ENCODE data around the gene IGFBP5. TPM values are rescaled to one million over a fixed set of nuclear protein-coding genes. Genes with fewer than 3 reads are reported as not detected.

IGFBP5 gene
- total RNA-seq, 1 experiment from 2014 or later, result 157 TPM

DNA sequence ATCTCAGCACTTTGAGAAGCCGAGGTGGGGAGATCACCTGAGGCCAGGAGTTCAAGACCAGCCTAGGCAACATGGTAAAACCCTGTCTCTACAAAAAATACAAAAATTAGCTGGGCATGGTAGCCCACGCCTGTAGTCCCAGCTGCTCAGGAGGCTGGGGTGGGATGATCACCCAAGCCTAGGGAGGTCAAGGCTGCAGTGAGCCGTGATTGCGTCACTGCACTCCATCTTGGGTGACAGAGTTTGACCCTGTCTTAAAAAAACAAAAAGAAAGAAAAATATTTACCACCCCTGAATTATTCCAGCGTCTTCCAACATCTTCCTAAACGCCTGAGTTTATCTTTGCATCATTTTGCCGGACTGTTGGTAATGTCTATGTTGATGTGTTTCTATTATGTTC is 6.2 kb upstream of the IGFBP5 start:
- intact Hi-C loops (cut with micrococcal nuclease), result no loop called here
- Histone ChIP-seq H3F3A (ENCODE audit: low read length, unreplicated experiment) (no peaks in the 10 kb centered on the region), H3K79me2 (ENCODE audit: low read length) (no peaks in the 10 kb centered on the region), H3K4me3 (ENCODE audit: low read length) (no peak overlapping the region), H2AFZ (ENCODE audit: low read length) (no peak overlapping the region), H3K9ac (ENCODE audit: low read length) (no peak overlapping the region), H4K20me1 (ENCODE audit: low read length) (no peaks in the 10 kb centered on the region), H3K27me3 (ENCODE audit: low read length) (no peaks in the 10 kb centered on the region), H3K36me3 (ENCODE audit: low read depth, low read length) (no peaks in the 10 kb centered on the region), H3K4me2 (ENCODE audit: low read length) (no peak overlapping the region), H3K4me1 (ENCODE audit: insufficient read depth, low read length) (peaks cover 12% of the 10 kb centered on the region; the same call in 1 of the 2 replicates), H3K9me2 (replicated peaks; ENCODE audit: low read length) (no peaks in the 10 kb centered on the region), H3K27ac (ENCODE audit: low read length) (no peak overlapping the region), H3K9me3 (ENCODE audit: low read length) (no peaks in the 10 kb centered on the region)
- ChIA-PET CTCF (no interaction called here), POLR2A (ENCODE audit: unreplicated experiment) (no interaction called here)
- TF ChIP-seq EZH2 (IDR thresholded peaks at IDR 0.05; ENCODE audit: low read length, unreplicated experiment) (no peak), EZH2phosphoT487 (IDR thresholded peaks at IDR 0.05; ENCODE audit: borderline replicate concordance, low read length) (no peak)
- TF ChIP-seq, protein P1, sequence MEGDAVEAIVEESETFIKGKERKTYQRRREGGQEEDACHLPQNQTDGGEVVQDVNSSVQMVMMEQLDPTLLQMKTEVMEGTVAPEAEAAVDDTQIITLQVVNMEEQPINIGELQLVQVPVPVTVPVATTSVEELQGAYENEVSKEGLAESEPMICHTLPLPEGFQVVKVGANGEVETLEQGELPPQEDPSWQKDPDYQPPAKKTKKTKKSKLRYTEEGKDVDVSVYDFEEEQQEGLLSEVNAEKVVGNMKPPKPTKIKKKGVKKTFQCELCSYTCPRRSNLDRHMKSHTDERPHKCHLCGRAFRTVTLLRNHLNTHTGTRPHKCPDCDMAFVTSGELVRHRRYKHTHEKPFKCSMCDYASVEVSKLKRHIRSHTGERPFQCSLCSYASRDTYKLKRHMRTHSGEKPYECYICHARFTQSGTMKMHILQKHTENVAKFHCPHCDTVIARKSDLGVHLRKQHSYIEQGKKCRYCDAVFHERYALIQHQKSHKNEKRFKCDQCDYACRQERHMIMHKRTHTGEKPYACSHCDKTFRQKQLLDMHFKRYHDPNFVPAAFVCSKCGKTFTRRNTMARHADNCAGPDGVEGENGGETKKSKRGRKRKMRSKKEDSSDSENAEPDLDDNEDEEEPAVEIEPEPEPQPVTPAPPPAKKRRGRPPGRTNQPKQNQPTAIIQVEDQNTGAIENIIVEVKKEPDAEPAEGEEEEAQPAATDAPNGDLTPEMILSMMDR (conservative IDR thresholded peaks at IDR 0.05; ENCODE audit: low read depth, low read length), result no peak
- no peak for ATAC-seq
- no TSS peak for BruUV-seq (replicated peaks)
- DNase-seq, result no peak

DNA sequence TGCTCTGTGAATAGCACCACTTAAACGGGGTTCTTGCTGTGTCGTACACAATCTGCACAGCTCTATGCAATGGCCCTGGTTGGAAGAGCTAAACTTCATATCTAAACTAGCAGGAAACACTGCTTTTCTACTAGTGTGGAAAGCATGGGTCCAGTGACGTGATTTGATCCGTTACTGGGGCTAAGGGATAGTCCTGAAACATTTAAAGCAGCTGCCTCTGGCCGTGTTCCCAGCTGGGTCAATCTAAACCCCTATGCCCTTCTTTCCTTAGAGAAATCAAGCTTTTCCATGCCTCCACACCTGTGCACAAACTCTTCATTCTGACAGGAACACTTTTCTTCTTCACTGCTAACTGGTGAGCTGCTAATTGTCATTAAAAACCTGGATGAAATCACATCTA is 5.4 kb upstream of the IGFBP5 start:
- H3K79me2 ChIP-seq (ENCODE audit: low read length), result no peaks in the 10 kb centered on the region
- ChIA-PET CTCF (no interaction called here), POLR2A (ENCODE audit: unreplicated experiment) (no interaction called here)
- H3K27me3 ChIP-seq (ENCODE audit: low read length), result no peaks in the 10 kb centered on the region
- TF ChIP-seq EZH2 (IDR thresholded peaks at IDR 0.05; ENCODE audit: low read length, unreplicated experiment) (no peak), EZH2phosphoT487 (IDR thresholded peaks at IDR 0.05; ENCODE audit: borderline replicate concordance, low read length) (no peak)
- TF ChIP-seq, protein P1 (conservative IDR thresholded peaks at IDR 0.05; ENCODE audit: low read depth, low read length), result no peak
- no peak overlapping the region for H3K4me2 ChIP-seq (ENCODE audit: low read length)
- H3K27ac ChIP-seq (ENCODE audit: low read length), result no peak overlapping the region
- DNase-seq, result no peak
- no TSS peak for BruUV-seq (replicated peaks)
- H3K9me3 ChIP-seq (ENCODE audit: low read length), result no peaks in the 10 kb centered on the region
- no peaks in the 10 kb centered on the region for H3K9me2 ChIP-seq (replicated peaks; ENCODE audit: low read length)
- H2AFZ ChIP-seq (ENCODE audit: low read length), result 0 out of 2 replicates have a peak overlapping the region, but pooled peaks have one; percentile 13
- H3K36me3 ChIP-seq (ENCODE audit: low read depth, low read length), result no peaks in the 10 kb centered on the region
- H3K9ac ChIP-seq (ENCODE audit: low read length), result no peak overlapping the region
- no peak overlapping the region for H3K4me3 ChIP-seq (ENCODE audit: low read length)
- H4K20me1 ChIP-seq (ENCODE audit: low read length), result no peaks in the 10 kb centered on the region
- no peak for ATAC-seq
- peaks cover 20% of the 10 kb centered on the region for H3K4me1 ChIP-seq (ENCODE audit: insufficient read depth, low read length)
- intact Hi-C loops (cut with micrococcal nuclease), result no loop called here
- H3F3A ChIP-seq (ENCODE audit: low read length, unreplicated experiment), result no peaks in the 10 kb centered on the region

DNA sequence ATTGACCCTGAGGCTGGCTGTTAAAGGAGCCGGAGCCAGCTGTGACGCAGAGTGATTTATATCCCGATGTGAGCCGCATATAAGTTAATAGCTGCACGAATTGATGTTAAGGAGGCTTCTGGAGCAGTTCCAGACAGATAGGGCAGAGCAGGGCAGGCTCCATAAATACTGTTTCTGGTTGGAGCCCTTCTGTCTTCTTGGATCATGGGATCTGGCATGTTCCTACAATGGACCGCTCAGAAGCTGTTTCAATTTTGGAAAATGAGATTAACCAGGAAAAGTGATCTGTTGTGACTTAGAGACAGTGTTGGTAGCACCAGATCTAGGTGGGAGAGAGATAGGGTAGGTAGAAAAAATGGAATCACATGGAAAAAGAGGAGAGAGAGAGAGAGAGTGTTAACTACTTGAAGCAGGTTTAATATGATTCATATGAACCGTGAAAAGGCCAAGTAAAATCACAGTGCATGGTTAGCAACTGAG is 4.8 kb upstream of the IGFBP5 start:
- no peaks in the 10 kb centered on the region for H4K20me1 ChIP-seq (ENCODE audit: low read length)
- no peak overlapping the region for H3K27ac ChIP-seq (ENCODE audit: low read length)
- no peaks in the 10 kb centered on the region for H3K9me2 ChIP-seq (replicated peaks; ENCODE audit: low read length)
- ChIA-PET POLR2A (ENCODE audit: unreplicated experiment) (no interaction called here), CTCF (no interaction called here)
- no peaks in the 10 kb centered on the region for H3K9me3 ChIP-seq (ENCODE audit: low read length)
- no peaks in the 10 kb centered on the region for H3K36me3 ChIP-seq (ENCODE audit: low read depth, low read length)
- no peak overlapping the region for H3K4me2 ChIP-seq (ENCODE audit: low read length)
- no peak overlapping the region for H2AFZ ChIP-seq (ENCODE audit: low read length)
- no peaks in the 10 kb centered on the region for H3K27me3 ChIP-seq (ENCODE audit: low read length)
- ATAC-seq, result no peak
- H3K4me3 ChIP-seq (ENCODE audit: low read length), result no peak overlapping the region
- peaks cover 26% of the 10 kb centered on the region for H3K4me1 ChIP-seq (ENCODE audit: insufficient read depth, low read length)
- no peaks in the 10 kb centered on the region for H3K79me2 ChIP-seq (ENCODE audit: low read length)
- TF ChIP-seq, protein P1 (conservative IDR thresholded peaks at IDR 0.05; ENCODE audit: low read depth, low read length), result no peak
- no TSS peak for BruUV-seq (replicated peaks)
- intact Hi-C loops (cut with micrococcal nuclease), result no loop called here
- no peak overlapping the region for H3K9ac ChIP-seq (ENCODE audit: low read length)
- H3F3A ChIP-seq (ENCODE audit: low read length, unreplicated experiment), result no peaks in the 10 kb centered on the region
- DNase-seq, result no peak

Measured in PC-3 (cell line).